Fibroblast of villous mesenchyme (primary cell): ENCODE data around the gene PARVA. TPM values are rescaled to one million over a fixed set of nuclear protein-coding genes. Genes with fewer than 3 reads are reported as not detected.
A peak's percentile ranks its signal among the peaks of the same experiment; 100 is the strongest.

Experiments
- DNase-seq: peaks from one replicate; pipeline ENCODE4 v3.0.0-alpha.2; 2010; ENCODE audit warnings: low read depth
- H3K4me3 ChIP-seq: 2 replicates; pipeline ENCODE4 v1.5.1; 2011; ENCODE audit warnings: low read depth, mild to moderate bottlenecking, low read length
- total RNA-seq: library from RNA; depleted of rRNA; stranded (reverse); fragments of >200 nt; gene quantifications from 2 replicates; pipeline ENCODE4 v1.2.3, GENCODE V29; 2012
- TF ChIP-seq, protein P1 (sequence below): IDR thresholded peaks from 2 replicates; pipeline ENCODE4 v1.5.1; 2012; ENCODE audit warnings: low read depth, mild to moderate bottlenecking, low read length; ENCODE audit not compliant: insufficient read depth

PARVA gene
- total RNA-seq, 1 donor: 76.4 TPM

DNA sequence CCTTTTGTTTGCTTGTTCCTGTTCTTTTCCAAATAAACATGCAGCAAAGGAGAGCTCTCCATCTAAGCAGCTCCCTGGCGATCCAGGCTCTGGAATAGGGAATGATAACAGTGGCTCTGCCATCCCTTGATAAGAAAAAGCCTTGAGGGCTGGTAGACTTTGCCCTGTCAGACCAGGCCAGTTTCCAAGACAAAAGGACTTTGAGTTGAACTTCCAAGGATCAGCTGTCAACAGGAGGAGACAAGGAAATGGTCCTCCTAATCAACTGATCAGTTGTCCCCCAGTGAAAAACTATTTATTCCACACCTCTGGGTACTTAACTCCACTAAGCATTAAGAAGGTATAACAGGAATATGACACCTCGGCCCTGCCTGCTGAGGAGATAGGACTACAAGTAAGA lies 127.8 kb downstream of the PARVA start:
- TF ChIP-seq, protein P1, sequence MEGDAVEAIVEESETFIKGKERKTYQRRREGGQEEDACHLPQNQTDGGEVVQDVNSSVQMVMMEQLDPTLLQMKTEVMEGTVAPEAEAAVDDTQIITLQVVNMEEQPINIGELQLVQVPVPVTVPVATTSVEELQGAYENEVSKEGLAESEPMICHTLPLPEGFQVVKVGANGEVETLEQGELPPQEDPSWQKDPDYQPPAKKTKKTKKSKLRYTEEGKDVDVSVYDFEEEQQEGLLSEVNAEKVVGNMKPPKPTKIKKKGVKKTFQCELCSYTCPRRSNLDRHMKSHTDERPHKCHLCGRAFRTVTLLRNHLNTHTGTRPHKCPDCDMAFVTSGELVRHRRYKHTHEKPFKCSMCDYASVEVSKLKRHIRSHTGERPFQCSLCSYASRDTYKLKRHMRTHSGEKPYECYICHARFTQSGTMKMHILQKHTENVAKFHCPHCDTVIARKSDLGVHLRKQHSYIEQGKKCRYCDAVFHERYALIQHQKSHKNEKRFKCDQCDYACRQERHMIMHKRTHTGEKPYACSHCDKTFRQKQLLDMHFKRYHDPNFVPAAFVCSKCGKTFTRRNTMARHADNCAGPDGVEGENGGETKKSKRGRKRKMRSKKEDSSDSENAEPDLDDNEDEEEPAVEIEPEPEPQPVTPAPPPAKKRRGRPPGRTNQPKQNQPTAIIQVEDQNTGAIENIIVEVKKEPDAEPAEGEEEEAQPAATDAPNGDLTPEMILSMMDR: no peak
- DNase-seq: no peak

DNA sequence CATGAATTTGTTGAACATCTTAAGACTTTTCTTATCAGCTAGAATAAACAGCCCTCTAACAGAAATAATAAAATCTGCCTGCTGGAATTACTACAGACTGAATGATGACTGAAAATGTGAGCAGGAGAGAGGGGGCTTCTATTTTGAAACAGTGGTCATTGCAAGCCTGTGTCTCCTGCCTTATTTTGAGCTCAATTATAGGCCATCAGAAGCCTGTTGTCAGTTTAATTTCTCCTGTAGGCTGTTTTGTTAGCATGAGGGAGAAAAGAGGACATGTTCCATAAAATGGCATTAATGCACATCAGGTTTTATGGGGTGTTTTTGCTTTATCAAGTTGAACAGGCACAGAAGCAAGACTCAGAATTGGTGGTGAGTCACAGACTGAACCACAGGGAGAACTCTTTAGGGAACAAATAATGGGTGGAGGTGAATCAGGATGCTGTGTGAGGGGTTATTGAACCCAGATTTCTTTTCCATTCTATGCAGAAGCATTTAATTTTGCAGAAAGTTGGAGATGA lies 129.1 kb downstream of the PARVA start:
- TF ChIP-seq, protein P1: no peak
- no peak overlapping the region for H3K4me3 ChIP-seq
- peak; percentile 94 for DNase-seq

More for the DNA sequence above, 127.8 kb downstream of the PARVA start:
- H3K4me3 ChIP-seq: no peak overlapping the region

DNA sequence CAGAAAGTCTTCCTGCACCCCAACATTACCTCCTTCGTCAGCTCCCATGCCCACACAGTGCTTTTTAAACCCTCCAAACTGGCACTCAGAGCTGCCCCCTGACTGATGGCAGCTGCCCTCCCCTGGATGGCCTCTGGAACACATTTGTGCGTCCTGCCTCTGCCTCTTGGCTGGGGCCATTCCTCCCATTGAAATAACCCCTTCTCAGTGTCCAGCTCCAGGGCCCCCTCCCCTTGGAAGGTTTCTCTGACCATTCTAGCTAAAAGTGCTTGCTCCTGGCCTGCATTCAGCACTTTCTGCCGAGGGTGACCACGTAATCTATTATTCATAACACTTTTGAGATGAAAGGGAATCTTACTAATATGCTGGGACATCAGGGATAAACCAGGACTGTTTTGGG lies 130.0 kb downstream of the PARVA start:
- no peak overlapping the region for H3K4me3 ChIP-seq
- TF ChIP-seq, protein P1: no peak
- DNase-seq: no peak

DNA sequence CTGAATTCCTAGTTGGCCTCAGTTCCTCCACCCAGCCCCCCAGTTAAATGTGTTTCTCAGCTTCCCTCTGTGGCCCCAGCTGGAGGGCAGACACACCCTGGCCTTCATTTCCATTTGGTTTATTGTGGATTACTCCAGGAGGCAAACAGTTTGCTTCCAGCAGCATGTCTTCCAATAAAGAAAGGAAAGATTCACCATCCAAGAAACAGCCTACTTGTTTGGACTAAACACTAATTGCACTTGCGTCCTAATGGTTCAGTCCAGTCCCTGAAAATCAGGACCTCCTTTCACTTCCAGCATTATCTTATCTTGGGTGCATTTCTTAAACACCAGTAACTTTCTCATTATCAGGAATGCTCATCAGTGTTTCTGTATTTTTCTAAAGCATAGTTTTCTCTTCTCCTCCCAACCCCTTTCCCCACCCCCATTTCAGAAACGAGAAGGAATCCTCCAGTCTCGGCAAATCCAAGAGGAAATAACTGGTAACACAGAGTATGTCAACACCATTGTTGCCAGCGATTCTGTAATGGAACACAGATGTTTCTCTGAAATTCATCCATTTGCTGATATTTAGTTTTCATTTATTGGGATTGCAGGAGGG lies 130.9 kb downstream of the PARVA start:
- DNase-seq: peak; percentile 96
- TF ChIP-seq, protein P1: no peak
- no peak overlapping the region for H3K4me3 ChIP-seq

DNA sequence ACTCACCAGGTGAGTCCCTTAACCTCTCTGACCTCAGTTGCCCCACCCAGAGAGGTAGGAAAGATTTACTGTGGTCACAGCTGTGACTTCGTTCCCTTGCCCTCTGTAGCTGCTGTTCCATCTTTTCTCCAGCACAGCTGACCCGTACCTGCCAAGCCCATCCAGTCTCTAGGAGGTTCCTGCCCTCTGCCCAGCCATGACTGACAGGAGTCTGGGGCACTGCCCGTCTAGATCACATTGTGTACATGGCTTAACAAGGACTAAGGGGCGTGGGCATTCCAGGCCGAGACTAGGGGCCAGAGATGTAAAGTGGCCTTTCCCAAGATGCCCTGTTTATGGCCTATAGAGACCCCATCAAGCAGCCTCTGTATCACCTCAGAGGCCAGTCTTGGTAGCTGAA lies 132.0 kb downstream of the PARVA start:
- no peak for DNase-seq

DNA sequence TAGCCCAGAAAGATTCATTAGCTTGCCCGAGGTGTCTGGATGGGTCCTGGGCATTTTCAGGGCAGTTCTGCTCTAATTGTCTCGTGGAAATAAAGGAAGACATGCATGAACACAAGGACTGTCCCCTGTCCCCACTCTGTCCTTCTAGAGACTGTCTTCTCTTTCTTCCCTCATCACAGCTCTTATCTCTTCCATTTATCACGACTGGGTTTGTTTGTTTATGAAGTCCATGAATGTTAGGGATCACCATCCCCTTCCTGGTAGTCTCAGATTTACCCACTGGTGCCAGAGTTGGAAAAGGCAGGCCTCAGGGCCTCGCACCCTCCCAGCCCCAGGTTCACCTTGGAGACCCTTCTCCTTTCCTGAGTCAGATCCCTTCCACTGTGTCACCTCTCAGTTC lies 134.8 kb downstream of the PARVA start:
- TF ChIP-seq, protein P1: no peak
- H3K4me3 ChIP-seq: no peak overlapping the region
- DNase-seq: no peak

More for the DNA sequence above, 132.0 kb downstream of the PARVA start:
- H3K4me3 ChIP-seq: no peak overlapping the region
- TF ChIP-seq, protein P1: no peak
